Rectal smooth muscle tissue (tissue), 1 donor: Measurements from ENCODE around the gene BRPF1.
"Not testable (repeated sequence)": the region's sequence is repeated elsewhere in the genome, so short reads cannot be mapped to it uniquely, and the experiment has no call there.

Experiments used
- H3K27ac ChIP-seq: one replicate; pipeline ENCODE4 v1.7.0; 2013; ENCODE audit warnings: low read depth, low read length, inconsistent platforms
- H3K27me3 ChIP-seq: one replicate; pipeline ENCODE4 v1.7.0; 2013; ENCODE audit warnings: low read length; ENCODE audit not compliant: control insufficient read depth, insufficient read depth
- H3K36me3 ChIP-seq: one replicate; pipeline ENCODE4 v1.7.0; 2013; ENCODE audit warnings: low read length; ENCODE audit not compliant: control insufficient read depth, insufficient read depth
- H3K4me1 ChIP-seq: one replicate; pipeline ENCODE4 v1.7.0; 2013; ENCODE audit warnings: low read length; ENCODE audit not compliant: control insufficient read depth, insufficient read depth
- H3K4me3 ChIP-seq: one replicate; pipeline ENCODE4 v1.7.0; 2013; ENCODE audit warnings: low read length
- H3K9ac ChIP-seq: one replicate; pipeline ENCODE4 v1.7.0; 2013; ENCODE audit warnings: low read length

BRPF1 gene

GRCh38 chr3:9768141-9768775, 36.7 kb downstream of the BRPF1 start:
- no peaks in the 10 kb centered on the region for H3K27me3 ChIP-seq
- no peak overlapping the region for H3K9ac ChIP-seq
- peak overlapping the region; percentile 75 for H3K4me3 ChIP-seq
- peaks cover 6% of the 10 kb centered on the region for H3K36me3 ChIP-seq
- H3K4me1 ChIP-seq, result peaks cover 13% of the 10 kb centered on the region
- H3K27ac ChIP-seq, result no peak overlapping the region

DNA sequence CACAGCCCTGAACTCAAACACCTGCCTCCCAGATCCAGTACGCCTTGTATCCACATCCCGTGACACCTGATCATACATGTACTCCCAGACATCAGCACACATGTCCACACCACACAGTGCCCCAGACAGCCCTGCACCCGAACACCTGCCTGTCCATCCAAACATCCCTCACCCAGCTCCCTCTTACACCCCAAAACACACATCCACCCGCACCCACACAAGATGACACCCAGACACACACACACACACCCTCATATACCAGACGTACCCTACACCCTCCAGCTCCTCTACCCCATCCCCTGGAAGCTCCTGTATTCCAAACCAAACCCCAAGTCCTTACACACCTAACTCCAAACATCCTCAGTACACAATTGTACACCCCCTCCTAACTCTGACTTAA, 37.5 kb downstream of the BRPF1 start:
- Histone ChIP-seq H3K4me3 (peak overlapping the region; percentile 75), H3K27ac (peak overlapping the region; percentile 89), H3K27me3 (no peaks in the 10 kb centered on the region), H3K36me3 (peaks cover 6% of the 10 kb centered on the region), H3K9ac (peak overlapping the region; percentile 35), H3K4me1 (peaks cover 13% of the 10 kb centered on the region)

- peak within 1 kb of the TSS; percentile 35 for H3K9ac ChIP-seq
- H3K4me3 ChIP-seq, result peak within 1 kb of the TSS; percentile 75
- H3K36me3 ChIP-seq, result peaks cover 6% of the 10 kb centered on the region
- no peaks in the 10 kb centered on the region for H3K27me3 ChIP-seq
- H3K27ac ChIP-seq, result peak within 1 kb of the TSS; percentile 89
- peaks cover 13% of the 10 kb centered on the region for H3K4me1 ChIP-seq
These were observed 38.1 kb downstream of the BRPF1 start, which contains the start of gene CAMK1 for GRCh38 chr3:9769426-9770275. Gene CAMK1, minus strand, starts transcription at chr3:9769947. Its CDS starts 2,198 bp downstream, at chr3:9767749.

- Histone ChIP-seq H3K4me3 (peak overlapping the region; percentile 75), H3K4me1 (peaks cover 13% of the 10 kb centered on the region), H3K27ac (peak overlapping the region; percentile 89), H3K36me3 (peaks cover 6% of the 10 kb centered on the region), H3K27me3 (no peaks in the 10 kb centered on the region), H3K9ac (no peak overlapping the region)
These were observed 38.8 kb downstream of the BRPF1 start for GRCh38 chr3:9770276-9770812.

DNA sequence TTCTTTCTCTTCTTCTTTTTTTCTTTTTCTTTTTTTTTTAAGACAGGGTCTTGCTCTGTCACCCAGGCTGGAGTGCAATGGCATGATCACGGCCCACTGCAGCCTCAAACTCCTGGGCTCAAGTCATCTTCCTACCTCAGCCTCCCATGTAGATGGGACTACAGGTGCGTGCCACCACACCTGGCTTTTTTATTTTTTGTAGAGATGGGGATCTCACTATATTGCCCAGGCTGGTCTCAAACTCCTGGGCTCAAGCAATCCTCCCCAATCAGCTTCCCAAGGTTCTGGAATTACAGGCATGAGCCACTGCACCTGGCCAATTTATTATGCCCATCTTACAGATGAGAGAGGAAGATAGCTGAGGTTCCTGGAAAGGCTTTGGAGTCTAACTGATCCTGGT, 39.5 kb downstream of the BRPF1 start:
- not testable (repeated sequence) for H3K27ac ChIP-seq, H3K4me3 ChIP-seq, H3K36me3 ChIP-seq, H3K27me3 ChIP-seq, H3K9ac ChIP-seq
- peaks cover 13% of the 10 kb centered on the region for H3K4me1 ChIP-seq

- no peak overlapping the region for H3K4me3 ChIP-seq
- no peaks in the 10 kb centered on the region for H3K4me1 ChIP-seq
These were observed 45.6 kb downstream of the BRPF1 start for GRCh38 chr3:9776896-9777693.

DNA sequence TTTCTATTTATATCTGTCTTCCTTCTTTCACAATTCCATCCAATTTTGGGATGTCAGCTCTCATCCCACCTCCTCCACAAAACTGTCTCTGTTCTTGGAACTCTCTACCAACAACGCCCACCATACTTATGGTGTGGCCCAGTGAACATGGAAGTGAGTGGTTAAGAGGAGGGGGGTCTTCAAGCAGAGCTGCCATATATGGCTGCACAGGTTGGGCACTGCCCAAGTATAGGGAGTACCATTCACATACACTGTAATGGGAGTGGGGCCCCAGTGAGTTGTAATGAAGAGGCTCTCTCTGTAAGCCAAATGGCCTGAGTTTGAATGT, 46.1 kb downstream of the BRPF1 start:
- H3K9ac ChIP-seq, result no peak overlapping the region
- H3K4me3 ChIP-seq, result no peak overlapping the region
- H3K27ac ChIP-seq, result peak overlapping the region; percentile 2
- H3K36me3 ChIP-seq, result peaks cover 19% of the 10 kb centered on the region
- no peaks in the 10 kb centered on the region for H3K27me3 ChIP-seq
- H3K4me1 ChIP-seq, result no peaks in the 10 kb centered on the region

More at GRCh38 chr3:9776896-9777693, 45.6 kb downstream of the BRPF1 start:
- no peak overlapping the region for H3K27ac ChIP-seq
- H3K27me3 ChIP-seq, result no peaks in the 10 kb centered on the region
- peaks cover 15% of the 10 kb centered on the region for H3K36me3 ChIP-seq
- H3K9ac ChIP-seq, result no peak overlapping the region

- Histone ChIP-seq H3K4me1 (no peaks in the 10 kb centered on the region), H3K27ac (no peak overlapping the region), H3K36me3 (peaks cover 19% of the 10 kb centered on the region), H3K9ac (no peak overlapping the region), H3K27me3 (no peaks in the 10 kb centered on the region), H3K4me3 (no peak overlapping the region)
These were observed 46.9 kb downstream of the BRPF1 start for GRCh38 chr3:9778143-9779074.

DNA sequence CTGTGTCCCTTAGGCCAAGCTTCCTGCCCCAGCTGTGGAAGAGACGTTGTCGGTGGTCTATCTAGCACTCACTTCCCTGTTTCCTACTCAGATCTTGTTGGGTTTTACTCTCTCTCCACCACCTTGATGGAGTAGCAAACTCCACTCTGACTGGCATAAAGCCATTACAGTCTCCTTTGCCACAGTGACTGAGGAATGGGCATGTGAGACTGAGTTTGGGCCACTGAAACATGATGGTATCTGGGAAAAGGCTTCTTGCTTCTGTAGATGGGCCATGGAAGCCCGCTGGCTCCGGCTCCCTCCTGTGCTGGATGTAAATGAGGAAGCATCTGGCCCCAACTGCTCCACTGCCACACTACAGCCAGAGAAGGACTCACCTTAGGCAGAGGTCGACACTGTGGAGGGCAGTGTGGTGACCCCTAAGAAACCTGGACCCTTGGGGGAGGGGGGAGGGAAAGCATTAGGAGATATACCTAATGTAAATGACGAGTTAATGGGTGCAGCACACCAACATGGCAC, 47.6 kb downstream of the BRPF1 start:
- H3K36me3 ChIP-seq, result peaks cover 19% of the 10 kb centered on the region
- no peak overlapping the region for H3K27ac ChIP-seq
- no peak overlapping the region for H3K9ac ChIP-seq
- H3K27me3 ChIP-seq, result no peaks in the 10 kb centered on the region
- no peak overlapping the region for H3K4me3 ChIP-seq
- no peaks in the 10 kb centered on the region for H3K4me1 ChIP-seq

- Histone ChIP-seq H3K27me3 (no peaks in the 10 kb centered on the region), H3K27ac (no peak overlapping the region), H3K4me3 (no peak overlapping the region), H3K36me3 (peaks cover 20% of the 10 kb centered on the region), H3K4me1 (no peaks in the 10 kb centered on the region), H3K9ac (no peak overlapping the region)
These were observed 48.4 kb downstream of the BRPF1 start for GRCh38 chr3:9779721-9780457.

DNA sequence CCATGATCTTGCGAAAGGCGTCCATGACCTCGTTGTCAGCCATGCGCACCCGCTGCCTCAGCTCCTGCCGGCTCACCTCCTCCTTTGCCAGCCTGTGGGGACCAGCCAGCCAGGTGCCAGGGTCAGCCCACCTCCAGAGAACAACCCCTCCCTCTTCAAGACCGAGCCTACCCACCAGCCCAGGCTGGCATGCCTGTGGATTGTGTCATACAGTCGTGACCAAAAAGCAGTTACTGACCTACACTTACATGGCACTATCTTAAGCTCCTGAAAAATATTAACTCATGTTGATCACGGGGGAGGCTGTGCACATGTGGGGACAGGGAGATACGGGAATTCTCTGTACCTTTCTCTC, 48.9 kb downstream of the BRPF1 start:
- Histone ChIP-seq H3K27me3 (no peaks in the 10 kb centered on the region), H3K4me3 (no peak overlapping the region), H3K4me1 (no peaks in the 10 kb centered on the region), H3K36me3 (peaks cover 24% of the 10 kb centered on the region), H3K9ac (no peak overlapping the region), H3K27ac (no peak overlapping the region)
